Brain microvascular endothelial cell (primary cell): ENCODE data around the gene SCGB2A2.

ENCODE experiments used
- DNase-seq: peaks from one replicate; pipeline ENCODE4 v3.0.0-alpha.2; 2020
- H3K27ac ChIP-seq: fragments of 250-450 bp; sonication (Bioruptor Pico); 2 replicates; pipeline ENCODE4 v1.5.1; 2020; ENCODE audit warnings: mild to moderate bottlenecking, moderate library complexity
- H3K27me3 ChIP-seq: fragments of 250-450 bp; sonication (Bioruptor Pico); replicated peaks from 2 replicates; pipeline ENCODE4 v1.5.1; 2020; ENCODE audit warnings: mild to moderate bottlenecking
- H3K36me3 ChIP-seq: fragments of 250-450 bp; sonication (Bioruptor Pico); replicated peaks from 2 replicates; pipeline ENCODE4 v1.5.1; 2020; ENCODE audit warnings: mild to moderate bottlenecking
- H3K4me3 ChIP-seq: 2 replicates; pipeline ENCODE4 v1.5.1; 2011; ENCODE audit warnings: low read depth, mild to moderate bottlenecking, control low read depth, low read length, moderate library complexity
- in situ Hi-C: cut with HindIII; loops from 2 replicates; pipeline ENCODE4 v1.10.0; 2017; ENCODE audit warnings: low sequenced_read_pairs, low pct_ligation_motif_present
- TF ChIP-seq, protein P1 (sequence below): IDR thresholded peaks from 2 replicates; pipeline ENCODE4 v1.5.1; 2011; ENCODE audit warnings: low read depth, mild to moderate bottlenecking, moderate library complexity, low read length, control low read depth, inconsistent platforms; ENCODE audit errors: missing control alignments

Gene SCGB2A2

GRCh38 chr11:62269654-62270278, at the start of gene SCGB2A2:
TSS of gene SCGB2A2 (plus strand) at chr11:62270158. CDS start at chr11:62270217, 59 bp downstream.
- Histone ChIP-seq H3K27me3 (no peaks in the 10 kb centered on the region), H3K27ac (no peak within 1 kb of the TSS), H3K36me3 (no peaks in the 10 kb centered on the region), H3K4me3 (no peak within 1 kb of the TSS)
- in situ Hi-C loops = no loop called here
- no peak for DNase-seq
- TF ChIP-seq, protein P1, sequence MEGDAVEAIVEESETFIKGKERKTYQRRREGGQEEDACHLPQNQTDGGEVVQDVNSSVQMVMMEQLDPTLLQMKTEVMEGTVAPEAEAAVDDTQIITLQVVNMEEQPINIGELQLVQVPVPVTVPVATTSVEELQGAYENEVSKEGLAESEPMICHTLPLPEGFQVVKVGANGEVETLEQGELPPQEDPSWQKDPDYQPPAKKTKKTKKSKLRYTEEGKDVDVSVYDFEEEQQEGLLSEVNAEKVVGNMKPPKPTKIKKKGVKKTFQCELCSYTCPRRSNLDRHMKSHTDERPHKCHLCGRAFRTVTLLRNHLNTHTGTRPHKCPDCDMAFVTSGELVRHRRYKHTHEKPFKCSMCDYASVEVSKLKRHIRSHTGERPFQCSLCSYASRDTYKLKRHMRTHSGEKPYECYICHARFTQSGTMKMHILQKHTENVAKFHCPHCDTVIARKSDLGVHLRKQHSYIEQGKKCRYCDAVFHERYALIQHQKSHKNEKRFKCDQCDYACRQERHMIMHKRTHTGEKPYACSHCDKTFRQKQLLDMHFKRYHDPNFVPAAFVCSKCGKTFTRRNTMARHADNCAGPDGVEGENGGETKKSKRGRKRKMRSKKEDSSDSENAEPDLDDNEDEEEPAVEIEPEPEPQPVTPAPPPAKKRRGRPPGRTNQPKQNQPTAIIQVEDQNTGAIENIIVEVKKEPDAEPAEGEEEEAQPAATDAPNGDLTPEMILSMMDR = peak; percentile 31

- DNase-seq = no peak
- no peaks in the 10 kb centered on the region for H3K36me3 ChIP-seq
- no peak overlapping the region for H3K4me3 ChIP-seq
- in situ Hi-C loops = no loop called here
- H3K27me3 ChIP-seq = no peaks in the 10 kb centered on the region
- H3K27ac ChIP-seq = no peak overlapping the region
- TF ChIP-seq, protein P1 = no peak
Observed at GRCh38 chr11:62221498-62221897, 48.5 kb upstream of the SCGB2A2 start.

DNA sequence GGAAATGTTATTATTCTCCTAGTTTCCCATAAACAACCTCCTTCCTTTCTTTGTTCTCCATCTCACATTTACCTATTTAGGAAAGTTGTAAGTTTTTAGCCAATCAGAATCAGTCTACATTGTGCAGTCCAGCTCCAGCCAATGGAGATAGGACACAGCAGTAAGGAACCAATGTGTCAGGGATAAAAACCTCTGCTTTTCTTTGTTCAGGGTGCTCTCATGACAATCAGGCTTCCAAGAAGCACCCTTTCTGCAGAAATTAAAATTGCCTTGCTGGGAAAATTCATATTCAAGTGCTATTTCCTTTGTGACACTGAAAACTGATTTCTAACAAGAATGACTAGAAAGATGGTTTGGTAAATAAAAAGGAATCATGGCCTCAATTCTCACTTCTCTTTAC, 46.9 kb upstream of the SCGB2A2 start:
- no peak overlapping the region for H3K27ac ChIP-seq
- no peaks in the 10 kb centered on the region for H3K36me3 ChIP-seq
- H3K4me3 ChIP-seq = no peak overlapping the region
- no peaks in the 10 kb centered on the region for H3K27me3 ChIP-seq
- in situ Hi-C loops = no loop called here
- TF ChIP-seq, protein P1 = no peak
- no peak for DNase-seq

- in situ Hi-C loops = no loop called here
- H3K27ac ChIP-seq = no peak overlapping the region
- TF ChIP-seq, protein P1 = no peak
- no peaks in the 10 kb centered on the region for H3K36me3 ChIP-seq
- H3K4me3 ChIP-seq = no peak overlapping the region
- no peak for DNase-seq
- H3K27me3 ChIP-seq = no peaks in the 10 kb centered on the region
Observed at GRCh38 chr11:62233730-62234129, 36.2 kb upstream of the SCGB2A2 start.

- no peak for DNase-seq
- Histone ChIP-seq H3K27me3 (no peaks in the 10 kb centered on the region), H3K36me3 (no peaks in the 10 kb centered on the region), H3K4me3 (no peak overlapping the region), H3K27ac (no peak overlapping the region)
- in situ Hi-C loops = no loop called here
- TF ChIP-seq, protein P1 = no peak
Observed at GRCh38 chr11:62236187-62236586, 33.8 kb upstream of the SCGB2A2 start.

- DNase-seq = no peak
- Histone ChIP-seq H3K27ac (no peak overlapping the region), H3K4me3 (no peak overlapping the region), H3K27me3 (no peaks in the 10 kb centered on the region), H3K36me3 (no peaks in the 10 kb centered on the region)
- TF ChIP-seq, protein P1 = no peak
- in situ Hi-C loops = no loop called here
Observed at GRCh38 chr11:62237499-62237898, 32.5 kb upstream of the SCGB2A2 start.
